GM23338 (cell line): ENCODE data around the gene CCNA1.

ENCODE experiments used
- CREB1 ChIP-seq: fragments of 250-450 bp; sonication (Bioruptor Pico); IDR thresholded peaks from 2 replicates; pipeline ENCODE4 v1.5.0; 2020; ENCODE audit warnings: low read depth, mild to moderate bottlenecking, moderate library complexity
- EZH2 ChIP-seq: fragments of 200-600 bp; sonication (generic); IDR thresholded peaks from one replicate; pipeline ENCODE4 v1.8.0; 2017; ENCODE audit warnings: antibody characterized with exemption, mild to moderate bottlenecking, low read depth; ENCODE audit not compliant: unreplicated experiment
- EZH2phosphoT487 ChIP-seq: fragments of 200-600 bp; sonication (generic); IDR thresholded peaks from one replicate; pipeline ENCODE4 v1.8.1; 2018; ENCODE audit warnings: antibody characterized with exemption; ENCODE audit not compliant: unreplicated experiment
- JUNB ChIP-seq: IDR thresholded peaks from one replicate; pipeline ENCODE4 v1.6.1; 2016; ENCODE audit warnings: antibody characterized with exemption; ENCODE audit not compliant: unreplicated experiment
- NANOG ChIP-seq: IDR thresholded peaks from 2 replicates; pipeline ENCODE4 v1.6.1; 2016; ENCODE audit warnings: antibody characterized with exemption, borderline replicate concordance
- POLR2AphosphoS5 ChIP-seq: IDR thresholded peaks from 2 replicates; pipeline ENCODE4 v1.6.1; 2016; ENCODE audit warnings: antibody characterized with exemption, low read depth
- STAT1 ChIP-seq: IDR thresholded peaks from one replicate; pipeline ENCODE4 v1.6.1; 2016; ENCODE audit warnings: antibody characterized with exemption; ENCODE audit not compliant: unreplicated experiment
- ZNF114 ChIP-seq: fragments of 250-450 bp; sonication (Bioruptor Pico); IDR thresholded peaks from 2 replicates; pipeline ENCODE4 v1.5.0; 2020; ENCODE audit warnings: mild to moderate bottlenecking, moderate library complexity
- ZNF331 ChIP-seq: fragments of 250-450 bp; sonication (Bioruptor Pico); IDR thresholded peaks from 2 replicates; pipeline ENCODE4 v1.5.0; 2020; ENCODE audit warnings: low read depth, mild to moderate bottlenecking, moderate library complexity
- ZNF462 ChIP-seq: fragments of 250-450 bp; sonication (Bioruptor Pico); IDR thresholded peaks from 2 replicates; pipeline ENCODE4 v1.5.0; 2020; ENCODE audit warnings: mild to moderate bottlenecking, moderate library complexity
- TF ChIP-seq, protein P1 (sequence below), 2 experiments: fragments of 200-600 bp in 1 of 2; sonication (generic) in 1 of 2; conservative IDR thresholded peaks; 2 replicates each; pipeline versions ENCODE4 v1.5.1 to v1.6.1; 2016 to 2017; ENCODE audit warnings: antibody characterized with exemption in 2 of 2, low read depth in 2 of 2, mild to moderate bottlenecking in 2 of 2, moderate library complexity in 1 of 2
- TF ChIP-seq, protein P2 (sequence below): IDR thresholded peaks from one replicate; pipeline ENCODE4 v1.6.1; 2018; ENCODE audit warnings: antibody characterized with exemption; ENCODE audit not compliant: unreplicated experiment

- TF ChIP-seq, protein P1, sequence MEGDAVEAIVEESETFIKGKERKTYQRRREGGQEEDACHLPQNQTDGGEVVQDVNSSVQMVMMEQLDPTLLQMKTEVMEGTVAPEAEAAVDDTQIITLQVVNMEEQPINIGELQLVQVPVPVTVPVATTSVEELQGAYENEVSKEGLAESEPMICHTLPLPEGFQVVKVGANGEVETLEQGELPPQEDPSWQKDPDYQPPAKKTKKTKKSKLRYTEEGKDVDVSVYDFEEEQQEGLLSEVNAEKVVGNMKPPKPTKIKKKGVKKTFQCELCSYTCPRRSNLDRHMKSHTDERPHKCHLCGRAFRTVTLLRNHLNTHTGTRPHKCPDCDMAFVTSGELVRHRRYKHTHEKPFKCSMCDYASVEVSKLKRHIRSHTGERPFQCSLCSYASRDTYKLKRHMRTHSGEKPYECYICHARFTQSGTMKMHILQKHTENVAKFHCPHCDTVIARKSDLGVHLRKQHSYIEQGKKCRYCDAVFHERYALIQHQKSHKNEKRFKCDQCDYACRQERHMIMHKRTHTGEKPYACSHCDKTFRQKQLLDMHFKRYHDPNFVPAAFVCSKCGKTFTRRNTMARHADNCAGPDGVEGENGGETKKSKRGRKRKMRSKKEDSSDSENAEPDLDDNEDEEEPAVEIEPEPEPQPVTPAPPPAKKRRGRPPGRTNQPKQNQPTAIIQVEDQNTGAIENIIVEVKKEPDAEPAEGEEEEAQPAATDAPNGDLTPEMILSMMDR (conservative IDR thresholded peaks at IDR 0.05; ENCODE audit: low read depth in 2 of 2), result no peak
- TF ChIP-seq ZNF331 (CRISPR knock-in tag), result no peak
- TF ChIP-seq EZH2, result no peak
- no peak for TF ChIP-seq NANOG
- TF ChIP-seq POLR2AphosphoS5, result no peak
- TF ChIP-seq EZH2phosphoT487, result no peak
- TF ChIP-seq ZNF114, result no peak
- no peak for TF ChIP-seq CREB1 (CRISPR knock-in tag)
- TF ChIP-seq, protein P2, sequence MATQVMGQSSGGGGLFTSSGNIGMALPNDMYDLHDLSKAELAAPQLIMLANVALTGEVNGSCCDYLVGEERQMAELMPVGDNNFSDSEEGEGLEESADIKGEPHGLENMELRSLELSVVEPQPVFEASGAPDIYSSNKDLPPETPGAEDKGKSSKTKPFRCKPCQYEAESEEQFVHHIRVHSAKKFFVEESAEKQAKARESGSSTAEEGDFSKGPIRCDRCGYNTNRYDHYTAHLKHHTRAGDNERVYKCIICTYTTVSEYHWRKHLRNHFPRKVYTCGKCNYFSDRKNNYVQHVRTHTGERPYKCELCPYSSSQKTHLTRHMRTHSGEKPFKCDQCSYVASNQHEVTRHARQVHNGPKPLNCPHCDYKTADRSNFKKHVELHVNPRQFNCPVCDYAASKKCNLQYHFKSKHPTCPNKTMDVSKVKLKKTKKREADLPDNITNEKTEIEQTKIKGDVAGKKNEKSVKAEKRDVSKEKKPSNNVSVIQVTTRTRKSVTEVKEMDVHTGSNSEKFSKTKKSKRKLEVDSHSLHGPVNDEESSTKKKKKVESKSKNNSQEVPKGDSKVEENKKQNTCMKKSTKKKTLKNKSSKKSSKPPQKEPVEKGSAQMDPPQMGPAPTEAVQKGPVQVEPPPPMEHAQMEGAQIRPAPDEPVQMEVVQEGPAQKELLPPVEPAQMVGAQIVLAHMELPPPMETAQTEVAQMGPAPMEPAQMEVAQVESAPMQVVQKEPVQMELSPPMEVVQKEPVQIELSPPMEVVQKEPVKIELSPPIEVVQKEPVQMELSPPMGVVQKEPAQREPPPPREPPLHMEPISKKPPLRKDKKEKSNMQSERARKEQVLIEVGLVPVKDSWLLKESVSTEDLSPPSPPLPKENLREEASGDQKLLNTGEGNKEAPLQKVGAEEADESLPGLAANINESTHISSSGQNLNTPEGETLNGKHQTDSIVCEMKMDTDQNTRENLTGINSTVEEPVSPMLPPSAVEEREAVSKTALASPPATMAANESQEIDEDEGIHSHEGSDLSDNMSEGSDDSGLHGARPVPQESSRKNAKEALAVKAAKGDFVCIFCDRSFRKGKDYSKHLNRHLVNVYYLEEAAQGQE, result no peak
- TF ChIP-seq STAT1, result no peak
- TF ChIP-seq ZNF462, result no peak
- TF ChIP-seq JUNB, result no peak
Measured at GRCh38 chr13:36445891-36446351, 13.6 kb downstream of the CCNA1 start.
